ENCODE measurements around the gene ATP2B3. TPM values are rescaled to one million over a fixed set of nuclear protein-coding genes. Genes with fewer than 3 reads are reported as not detected.

ATP2B3 gene
- total RNA-seq, 2 donors from 2014 or later = not detected

DNA sequence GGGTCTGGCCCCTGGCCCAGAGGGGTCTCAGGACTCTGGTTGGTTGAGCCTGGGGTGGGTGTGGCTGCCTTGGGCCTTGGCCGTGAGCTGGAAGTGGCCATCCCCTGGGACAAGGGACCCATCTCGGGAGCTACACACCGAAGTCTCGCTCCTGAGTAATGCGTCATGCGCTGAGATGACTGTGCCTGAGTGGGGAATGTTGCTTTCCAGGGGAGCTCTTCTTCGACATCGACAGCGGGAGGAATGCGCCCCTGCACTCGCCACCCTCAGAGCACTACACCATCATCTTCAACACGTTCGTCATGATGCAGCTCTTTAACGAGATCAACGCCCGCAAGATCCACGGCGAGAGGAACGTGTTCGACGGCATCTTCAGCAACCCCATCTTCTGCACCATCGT lies 43.0 kb downstream of the ATP2B3 start:
- DNase-seq (no peak), ATAC-seq (replicated peaks in 1 of 2) (no peak)
- H3K27me3 Mint-ChIP-seq (ENCODE audit: low read depth) = peaks cover 11% of the 10 kb centered on the region
- no peaks in the 10 kb centered on the region for H3K36me3 Mint-ChIP-seq (ENCODE audit: insufficient read depth in 2 of 2)
- H3K9me3 Mint-ChIP-seq = no peaks in the 10 kb centered on the region
- no peak overlapping the region for H3K4me3 Mint-ChIP-seq
- no peak overlapping the region for H3K27ac Mint-ChIP-seq
- H3K4me1 Mint-ChIP-seq (ENCODE audit: low read depth) = no peaks in the 10 kb centered on the region

DNA sequence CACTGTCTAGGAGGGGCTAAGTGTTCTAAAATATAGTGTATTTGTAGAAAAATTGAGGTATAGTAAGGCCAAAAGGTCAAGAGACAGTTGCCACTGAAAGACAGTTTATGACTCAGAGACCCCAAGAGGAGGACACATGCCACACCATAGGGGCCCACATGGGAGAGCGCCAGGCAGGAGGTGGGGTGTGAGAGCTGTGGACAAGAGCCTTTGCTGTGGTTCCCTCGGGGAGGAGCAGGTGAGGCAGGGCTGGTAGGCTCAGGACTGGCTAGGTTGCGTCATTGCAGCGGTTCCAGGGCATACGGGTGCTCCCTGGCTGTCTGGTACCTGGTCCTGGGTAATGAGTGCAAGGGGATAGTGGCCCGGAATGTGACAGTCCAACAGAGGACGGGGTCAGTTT lies 43.9 kb downstream of the ATP2B3 start:
- Mint-ChIP-seq H3K4me3 (no peak overlapping the region), H3K36me3 (ENCODE audit: insufficient read depth in 2 of 2) (no peaks in the 10 kb centered on the region), H3K27me3 (ENCODE audit: low read depth) (peaks cover 9% of the 10 kb centered on the region), H3K4me1 (ENCODE audit: low read depth) (no peaks in the 10 kb centered on the region), H3K27ac (no peak overlapping the region), H3K9me3 (no peaks in the 10 kb centered on the region)
- DNase-seq (no peak), ATAC-seq (replicated peaks in 1 of 2) (no peak)

DNA sequence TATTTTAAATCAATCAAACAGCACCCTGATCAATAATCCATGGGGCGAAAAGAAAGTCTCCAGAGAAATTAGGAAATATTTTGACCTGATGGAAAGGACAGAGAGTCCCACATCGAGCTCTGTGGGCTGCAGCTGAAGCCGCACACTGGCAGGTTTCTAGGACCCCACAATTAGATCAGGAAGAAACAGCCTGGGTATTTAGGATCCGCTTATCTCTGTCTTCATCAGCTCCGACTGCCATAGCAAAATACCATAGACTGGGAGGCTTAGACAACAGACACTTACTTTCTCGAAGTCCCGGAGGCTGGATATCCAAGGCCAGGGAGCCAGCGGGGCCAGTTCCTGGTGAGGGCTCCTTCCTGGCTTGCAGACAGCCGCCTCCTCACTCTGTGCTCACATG lies 45.1 kb downstream of the ATP2B3 start:
- H3K9me3 Mint-ChIP-seq = no peaks in the 10 kb centered on the region
- no peaks in the 10 kb centered on the region for H3K4me1 Mint-ChIP-seq (ENCODE audit: low read depth)
- no peak overlapping the region for H3K4me3 Mint-ChIP-seq
- peaks cover 9% of the 10 kb centered on the region for H3K27me3 Mint-ChIP-seq (ENCODE audit: low read depth)
- H3K27ac Mint-ChIP-seq = no peak overlapping the region
- ATAC-seq (replicated peaks in 1 of 2) = no peak
- no peaks in the 10 kb centered on the region for H3K36me3 Mint-ChIP-seq (ENCODE audit: insufficient read depth in 2 of 2)
- no peak for DNase-seq

GRCh38 chrX:153564047-153564606 lies 46.7 kb downstream of the ATP2B3 start:
- H3K4me3 Mint-ChIP-seq = no peak overlapping the region
- ATAC-seq (replicated peaks in 1 of 2) (no peak), DNase-seq (no peak)
- no peaks in the 10 kb centered on the region for H3K9me3 Mint-ChIP-seq
- peaks cover 9% of the 10 kb centered on the region for H3K27me3 Mint-ChIP-seq (ENCODE audit: low read depth)
- no peaks in the 10 kb centered on the region for H3K36me3 Mint-ChIP-seq (ENCODE audit: insufficient read depth in 2 of 2)
- H3K4me1 Mint-ChIP-seq (ENCODE audit: low read depth) = no peaks in the 10 kb centered on the region
- no peak overlapping the region for H3K27ac Mint-ChIP-seq

GRCh38 chrX:153565996-153566580 lies 48.6 kb downstream of the ATP2B3 start:
- Mint-ChIP-seq H3K9me3 (no peaks in the 10 kb centered on the region), H3K27me3 (ENCODE audit: low read depth) (peaks cover 17% of the 10 kb centered on the region), H3K27ac (no peak overlapping the region), H3K4me1 (ENCODE audit: low read depth) (peaks cover 6% of the 10 kb centered on the region), H3K4me3 (no peak overlapping the region), H3K36me3 (ENCODE audit: insufficient read depth in 2 of 2) (no peaks in the 10 kb centered on the region)
- ATAC-seq (replicated peaks in 1 of 2) (no peak), DNase-seq (no peak)

DNA sequence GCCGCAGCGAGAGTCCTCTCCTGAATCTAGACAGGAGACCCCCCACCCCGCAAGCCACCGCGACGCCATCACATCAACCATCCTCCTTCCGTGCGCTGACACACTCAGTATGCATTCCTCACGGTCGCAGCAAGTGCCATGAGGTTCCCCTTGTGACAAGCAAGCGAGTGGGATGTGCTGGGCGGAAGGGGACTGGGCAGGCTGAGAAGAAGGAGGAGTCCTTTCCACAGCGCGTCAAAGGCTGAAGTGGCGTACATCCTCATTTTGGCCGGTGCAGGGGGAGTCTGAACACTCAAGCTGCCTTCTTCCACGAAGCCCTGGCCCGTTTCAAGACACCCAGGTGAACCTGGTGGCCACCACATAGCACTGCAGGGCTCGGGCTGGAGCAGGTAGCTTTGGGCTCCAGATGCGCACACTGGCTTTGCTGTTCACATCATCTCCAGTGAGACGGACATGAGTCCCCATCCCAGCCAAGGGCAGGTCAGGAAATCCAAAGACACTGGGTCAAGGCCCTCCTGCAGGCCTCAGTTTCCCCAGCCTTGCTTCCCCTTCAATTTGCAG lies 51.1 kb downstream of the ATP2B3 start:
- no peaks in the 10 kb centered on the region for H3K36me3 Mint-ChIP-seq (ENCODE audit: insufficient read depth in 2 of 2)
- peaks cover 10% of the 10 kb centered on the region for H3K4me1 Mint-ChIP-seq (ENCODE audit: low read depth)
- H3K27me3 Mint-ChIP-seq (ENCODE audit: low read depth) = peaks cover 14% of the 10 kb centered on the region
- no peaks in the 10 kb centered on the region for H3K9me3 Mint-ChIP-seq
- no peak overlapping the region for H3K4me3 Mint-ChIP-seq
- no peak for DNase-seq
- H3K27ac Mint-ChIP-seq = no peak overlapping the region
- no peak for ATAC-seq (replicated peaks in 1 of 2)

DNA sequence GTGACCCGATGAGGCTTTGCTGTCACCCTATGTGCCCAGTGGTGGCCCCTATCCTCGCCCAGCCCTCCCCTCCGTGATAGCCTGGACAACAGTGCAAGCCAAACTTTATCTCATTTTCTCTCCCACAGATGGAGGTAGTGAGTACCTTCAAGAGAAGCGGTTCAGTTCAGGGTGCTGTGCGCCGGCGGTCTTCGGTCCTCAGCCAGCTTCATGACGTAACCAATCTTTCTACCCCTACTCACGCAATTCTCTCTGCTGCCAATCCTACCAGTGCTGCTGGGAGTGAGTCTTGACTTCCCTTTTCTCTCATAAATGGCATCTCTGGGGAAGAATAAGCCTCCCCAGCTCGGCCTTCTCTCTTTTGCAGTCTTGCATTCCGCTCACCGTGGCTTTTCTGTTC lies 52.0 kb downstream of the ATP2B3 start:
- H3K4me3 Mint-ChIP-seq = no peak overlapping the region
- peaks cover 10% of the 10 kb centered on the region for H3K4me1 Mint-ChIP-seq (ENCODE audit: low read depth)

GRCh38 chrX:153571534-153571908 lies 54.1 kb downstream of the ATP2B3 start:
- DNase-seq (no peak), ATAC-seq (replicated peaks in 1 of 2) (no peak)
- Mint-ChIP-seq H3K9me3 (no peaks in the 10 kb centered on the region), H3K27ac (no peak overlapping the region), H3K36me3 (ENCODE audit: insufficient read depth in 2 of 2) (no peaks in the 10 kb centered on the region), H3K4me1 (ENCODE audit: low read depth) (peaks cover 10% of the 10 kb centered on the region), H3K27me3 (ENCODE audit: low read depth) (peaks cover 14% of the 10 kb centered on the region), H3K4me3 (no peak overlapping the region)

More for the DNA sequence above, 52.0 kb downstream of the ATP2B3 start:
- Mint-ChIP-seq H3K9me3 (no peaks in the 10 kb centered on the region), H3K27me3 (ENCODE audit: low read depth) (peaks cover 8% of the 10 kb centered on the region), H3K36me3 (ENCODE audit: insufficient read depth in 2 of 2) (no peaks in the 10 kb centered on the region), H3K27ac (no peak overlapping the region)
- DNase-seq (no peak), ATAC-seq (replicated peaks in 1 of 2) (no peak)

DNA sequence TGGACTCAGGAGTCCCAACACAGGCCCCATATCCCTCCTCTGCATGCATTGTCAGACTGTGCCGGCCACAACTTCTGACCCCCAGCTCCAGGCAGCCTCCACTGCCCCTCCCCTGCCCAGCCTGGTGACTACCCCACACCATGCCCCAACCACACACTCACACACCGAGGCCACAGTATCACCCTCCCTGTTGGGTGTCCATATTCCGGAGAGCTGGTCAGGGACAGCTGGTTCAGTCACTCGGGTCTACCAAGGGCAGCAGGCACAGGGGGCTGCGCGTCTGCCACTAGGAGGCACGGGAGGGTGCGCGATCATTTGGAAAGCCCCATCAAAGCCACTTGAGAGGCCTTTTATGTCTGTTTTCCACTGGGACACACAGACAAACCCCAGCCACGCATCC lies 55.2 kb downstream of the ATP2B3 start:
- no peak overlapping the region for H3K27ac Mint-ChIP-seq
- peaks cover 14% of the 10 kb centered on the region for H3K27me3 Mint-ChIP-seq (ENCODE audit: low read depth)
- DNase-seq (no peak), ATAC-seq (replicated peaks in 1 of 2) (no peak)
- H3K4me3 Mint-ChIP-seq = no peak overlapping the region
- peaks cover 10% of the 10 kb centered on the region for H3K4me1 Mint-ChIP-seq (ENCODE audit: low read depth)
- no peaks in the 10 kb centered on the region for H3K9me3 Mint-ChIP-seq
- no peaks in the 10 kb centered on the region for H3K36me3 Mint-ChIP-seq (ENCODE audit: insufficient read depth in 2 of 2)

GRCh38 chrX:153573984-153574383 lies 56.5 kb downstream of the ATP2B3 start:
- Mint-ChIP-seq H3K27ac (no peak overlapping the region), H3K9me3 (no peaks in the 10 kb centered on the region), H3K27me3 (ENCODE audit: low read depth) (peaks cover 14% of the 10 kb centered on the region), H3K36me3 (ENCODE audit: insufficient read depth in 2 of 2) (no peaks in the 10 kb centered on the region), H3K4me1 (ENCODE audit: low read depth) (peaks cover 10% of the 10 kb centered on the region), H3K4me3 (no peak overlapping the region)
- ATAC-seq (replicated peaks in 1 of 2) (no peak), DNase-seq (no peak)

- Mint-ChIP-seq H3K9me3 (no peaks in the 10 kb centered on the region), H3K27ac (no peak overlapping the region), H3K4me1 (ENCODE audit: low read depth) (peaks cover 1% of the 10 kb centered on the region), H3K36me3 (ENCODE audit: insufficient read depth in 2 of 2) (no peaks in the 10 kb centered on the region), H3K27me3 (ENCODE audit: low read depth) (peaks cover 6% of the 10 kb centered on the region), H3K4me3 (no peak overlapping the region)
- ATAC-seq (replicated peaks in 1 of 2) (no peak), DNase-seq (no peak)
Observed at GRCh38 chrX:153576239-153576870, 58.9 kb downstream of the ATP2B3 start.

- DNase-seq (no peak), ATAC-seq (replicated peaks in 1 of 2) (no peak)
- H3K36me3 Mint-ChIP-seq (ENCODE audit: insufficient read depth in 2 of 2) = no peaks in the 10 kb centered on the region
- H3K9me3 Mint-ChIP-seq = no peaks in the 10 kb centered on the region
- H3K27ac Mint-ChIP-seq = no peak overlapping the region
- no peak overlapping the region for H3K4me3 Mint-ChIP-seq
- peaks cover 6% of the 10 kb centered on the region for H3K27me3 Mint-ChIP-seq (ENCODE audit: low read depth)
- H3K4me1 Mint-ChIP-seq (ENCODE audit: low read depth) = no peaks in the 10 kb centered on the region
Observed at GRCh38 chrX:153576961-153577360, 59.5 kb downstream of the ATP2B3 start.

- ATAC-seq (replicated peaks in 1 of 2) = no peak
- Mint-ChIP-seq H3K27me3 (ENCODE audit: low read depth) (peaks cover 6% of the 10 kb centered on the region), H3K9me3 (no peaks in the 10 kb centered on the region), H3K4me1 (ENCODE audit: low read depth) (peaks cover 8% of the 10 kb centered on the region), H3K36me3 (ENCODE audit: insufficient read depth in 2 of 2) (no peaks in the 10 kb centered on the region), H3K27ac (no peak overlapping the region), H3K4me3 (no peak overlapping the region)
- DNase-seq = no peak
Observed at GRCh38 chrX:153578200-153578835, 60.9 kb downstream of the ATP2B3 start.

Data from activated T-cell treated with anti-CD3 and anti-CD28 coated beads, Interleukin-2, amount 50 U/mL, for 72 hours (primary cell).